GM12874 (cell line): Measurements from ENCODE around the gene ANKS1B.

ENCODE experiments used
- TF ChIP-seq, protein P1 (sequence below): IDR thresholded peaks from 2 replicates; pipeline ENCODE4 v1.5.1; 2011; ENCODE audit warnings: low read depth, mild to moderate bottlenecking, control low read depth, low read length, moderate library complexity; ENCODE audit not compliant: insufficient read depth

Gene ANKS1B

GRCh38 chr12:99822273-99822672 lies 162.5 kb downstream of the ANKS1B start:
- TF ChIP-seq, protein P1, sequence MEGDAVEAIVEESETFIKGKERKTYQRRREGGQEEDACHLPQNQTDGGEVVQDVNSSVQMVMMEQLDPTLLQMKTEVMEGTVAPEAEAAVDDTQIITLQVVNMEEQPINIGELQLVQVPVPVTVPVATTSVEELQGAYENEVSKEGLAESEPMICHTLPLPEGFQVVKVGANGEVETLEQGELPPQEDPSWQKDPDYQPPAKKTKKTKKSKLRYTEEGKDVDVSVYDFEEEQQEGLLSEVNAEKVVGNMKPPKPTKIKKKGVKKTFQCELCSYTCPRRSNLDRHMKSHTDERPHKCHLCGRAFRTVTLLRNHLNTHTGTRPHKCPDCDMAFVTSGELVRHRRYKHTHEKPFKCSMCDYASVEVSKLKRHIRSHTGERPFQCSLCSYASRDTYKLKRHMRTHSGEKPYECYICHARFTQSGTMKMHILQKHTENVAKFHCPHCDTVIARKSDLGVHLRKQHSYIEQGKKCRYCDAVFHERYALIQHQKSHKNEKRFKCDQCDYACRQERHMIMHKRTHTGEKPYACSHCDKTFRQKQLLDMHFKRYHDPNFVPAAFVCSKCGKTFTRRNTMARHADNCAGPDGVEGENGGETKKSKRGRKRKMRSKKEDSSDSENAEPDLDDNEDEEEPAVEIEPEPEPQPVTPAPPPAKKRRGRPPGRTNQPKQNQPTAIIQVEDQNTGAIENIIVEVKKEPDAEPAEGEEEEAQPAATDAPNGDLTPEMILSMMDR, result no peak

DNA sequence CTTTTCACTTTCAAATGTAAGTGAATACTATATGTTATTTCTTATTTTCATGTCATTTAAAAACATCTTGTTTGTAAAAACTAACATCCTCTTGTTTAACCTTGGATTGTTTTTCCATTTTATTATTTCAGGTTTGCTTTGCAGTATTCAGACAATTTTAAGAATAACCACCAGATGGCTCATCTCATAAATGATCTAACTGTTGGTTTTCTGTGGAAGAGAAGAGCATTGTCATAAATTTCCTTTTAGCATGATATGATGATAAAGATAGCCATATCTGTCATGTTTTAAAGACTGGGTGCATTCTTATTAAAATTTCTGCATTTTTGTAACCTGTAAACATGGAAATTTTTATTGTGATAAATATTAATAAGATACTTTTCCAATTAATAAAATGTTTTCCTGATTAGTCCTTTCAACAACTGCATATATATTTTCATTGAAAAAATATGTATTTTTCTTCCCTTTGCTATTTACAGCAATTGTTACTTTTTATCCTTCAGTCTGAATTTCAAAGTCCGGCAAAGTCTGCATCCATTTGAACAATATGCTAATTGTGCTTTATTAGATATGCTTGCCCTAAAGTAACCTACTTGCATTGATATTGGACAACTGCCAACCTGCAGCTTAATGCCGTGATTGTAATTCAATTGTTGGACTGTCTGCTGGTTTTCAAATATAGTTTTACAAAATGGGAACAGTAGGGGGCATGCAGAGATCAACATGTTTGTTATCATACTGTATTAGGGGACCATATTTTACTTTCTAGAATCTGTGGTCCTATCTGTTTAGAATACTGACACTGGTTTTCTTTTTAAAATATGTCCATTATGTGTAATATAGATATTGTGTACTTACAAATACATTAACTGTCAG lies 173.8 kb downstream of the ANKS1B start:
- TF ChIP-seq, protein P1, result no peak

GRCh38 chr12:99809909-99810308 lies 174.8 kb downstream of the ANKS1B start:
- TF ChIP-seq, protein P1, result no peak

DNA sequence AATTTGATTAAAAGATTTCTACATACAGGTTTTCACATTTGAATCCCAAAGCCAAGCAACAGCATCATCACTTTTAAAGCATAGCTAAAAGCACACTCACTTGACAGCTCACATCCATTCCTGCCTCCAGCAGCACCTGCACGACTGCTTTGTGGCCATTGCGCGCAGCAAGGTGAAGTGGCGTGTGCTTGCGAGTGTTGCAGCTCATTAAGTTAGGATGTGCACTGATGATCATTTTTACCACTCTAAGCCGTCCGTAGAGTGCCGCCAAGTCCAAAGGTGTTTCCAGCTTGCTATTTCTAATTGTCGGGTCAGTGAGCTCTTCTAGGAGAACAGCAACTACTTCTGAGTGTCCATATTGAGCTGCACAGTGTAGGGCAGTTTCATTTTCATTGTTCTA lies 178.4 kb downstream of the ANKS1B start:
- TF ChIP-seq, protein P1, result no peak

DNA sequence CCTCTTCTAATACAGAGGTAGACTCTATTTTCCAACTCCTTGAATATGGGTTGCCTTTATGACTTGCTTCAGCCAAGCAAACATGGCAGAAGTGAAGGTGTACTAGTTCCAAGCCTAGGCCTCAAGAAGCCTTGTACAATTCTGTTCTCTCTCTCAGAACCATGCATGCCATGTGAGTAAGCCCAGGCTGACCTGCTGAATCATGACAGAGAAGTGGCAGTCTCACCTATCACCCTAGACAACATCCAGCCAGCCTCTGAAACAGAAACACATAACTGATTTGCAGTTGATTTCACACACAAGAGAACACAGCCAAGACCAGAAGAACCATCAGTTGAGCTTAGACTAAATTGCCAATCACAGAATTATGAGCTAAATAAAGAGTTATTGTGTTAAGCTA lies 180.0 kb downstream of the ANKS1B start:
- TF ChIP-seq, protein P1, result no peak

DNA sequence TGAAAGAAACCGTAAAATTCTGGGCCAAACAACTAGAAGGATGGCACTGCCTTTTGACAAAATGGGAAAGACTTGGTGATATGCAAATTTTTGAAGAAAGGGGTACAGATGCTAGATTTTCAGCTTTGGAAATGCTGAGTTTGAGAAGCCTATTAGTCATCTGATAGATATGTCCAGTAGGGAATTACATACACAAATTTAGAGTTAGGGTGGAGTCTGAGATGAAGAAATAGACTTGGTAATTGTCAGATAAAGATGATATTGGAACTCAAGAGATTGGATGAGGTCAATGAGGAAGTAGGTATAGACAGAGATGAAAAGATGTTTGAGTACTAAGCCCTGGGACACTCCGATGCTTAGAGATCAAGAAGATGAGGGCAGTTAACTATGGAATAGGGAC lies 184.1 kb downstream of the ANKS1B start:
- TF ChIP-seq, protein P1, result no peak

- TF ChIP-seq, protein P1, result no peak
Measured at GRCh38 chr12:99783421-99783820, 201.3 kb downstream of the ANKS1B start.
